Testis (tissue), 2 donors: ENCODE results near the gene POLN.

ENCODE experiments used
- POLR2A ChIP-seq: fragments of 450-650 bp; IDR thresholded peaks from one replicate; pipeline ENCODE4 v1.6.1; 2017; ENCODE audit warnings: antibody characterized with exemption, mild to moderate bottlenecking, moderate library complexity
- TF ChIP-seq, protein P1 (sequence below), 3 experiments: fragments of 450-650 bp in 2 of 3; fragments of 200-600 bp in 1 of 3; sonication (generic) in 1 of 3; IDR thresholded peaks; one replicate each; pipeline ENCODE4 v1.5.1; 2016 to 2019; ENCODE audit warnings: antibody characterized with exemption in 3 of 3, mild to moderate bottlenecking in 2 of 3, moderate library complexity in 1 of 3

DNA sequence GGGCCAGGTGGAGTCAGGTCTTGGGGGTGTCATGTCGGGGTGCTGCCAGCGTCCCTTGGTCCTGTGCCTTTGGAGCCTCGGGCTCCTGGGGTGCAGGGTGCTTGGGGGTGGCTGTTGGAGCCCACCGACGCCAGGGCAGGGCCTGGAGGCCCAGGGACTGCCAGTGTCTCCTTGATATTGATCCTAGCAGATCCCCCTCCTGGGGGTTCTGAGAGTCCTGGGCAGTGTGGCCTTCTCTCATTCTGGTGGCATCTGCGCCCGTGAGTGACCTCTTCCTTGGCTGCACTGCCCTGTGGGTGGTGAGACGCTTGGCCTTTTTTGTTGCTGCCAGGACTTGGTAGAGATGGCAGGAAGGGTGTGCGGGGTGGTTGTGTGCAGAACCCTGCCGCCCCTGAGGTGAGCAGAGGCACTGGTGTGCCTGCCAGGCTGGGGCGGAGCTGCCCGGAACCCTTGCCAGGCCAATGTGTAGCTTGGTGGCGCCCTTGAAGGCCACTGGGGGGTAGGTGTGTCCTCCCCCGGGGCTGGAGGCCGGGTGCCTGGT, 175.8 kb downstream of the POLN start:
- TF ChIP-seq, protein P1, sequence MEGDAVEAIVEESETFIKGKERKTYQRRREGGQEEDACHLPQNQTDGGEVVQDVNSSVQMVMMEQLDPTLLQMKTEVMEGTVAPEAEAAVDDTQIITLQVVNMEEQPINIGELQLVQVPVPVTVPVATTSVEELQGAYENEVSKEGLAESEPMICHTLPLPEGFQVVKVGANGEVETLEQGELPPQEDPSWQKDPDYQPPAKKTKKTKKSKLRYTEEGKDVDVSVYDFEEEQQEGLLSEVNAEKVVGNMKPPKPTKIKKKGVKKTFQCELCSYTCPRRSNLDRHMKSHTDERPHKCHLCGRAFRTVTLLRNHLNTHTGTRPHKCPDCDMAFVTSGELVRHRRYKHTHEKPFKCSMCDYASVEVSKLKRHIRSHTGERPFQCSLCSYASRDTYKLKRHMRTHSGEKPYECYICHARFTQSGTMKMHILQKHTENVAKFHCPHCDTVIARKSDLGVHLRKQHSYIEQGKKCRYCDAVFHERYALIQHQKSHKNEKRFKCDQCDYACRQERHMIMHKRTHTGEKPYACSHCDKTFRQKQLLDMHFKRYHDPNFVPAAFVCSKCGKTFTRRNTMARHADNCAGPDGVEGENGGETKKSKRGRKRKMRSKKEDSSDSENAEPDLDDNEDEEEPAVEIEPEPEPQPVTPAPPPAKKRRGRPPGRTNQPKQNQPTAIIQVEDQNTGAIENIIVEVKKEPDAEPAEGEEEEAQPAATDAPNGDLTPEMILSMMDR (IDR thresholded peaks at IDR 0.05) = no peak
- TF ChIP-seq POLR2A = no peak
